HepG2 (cell line): ENCODE measurements around the gene MEF2B. TPM values are rescaled to one million over a fixed set of nuclear protein-coding genes. Genes with fewer than 3 reads are reported as not detected.

Experiments
- ATF3 ChIP-seq: sonication (generic); formaldehyde crosslinking; IDR thresholded peaks from 2 replicates; pipeline ENCODE4 v1.4.0; 2020; ENCODE audit warnings: missing genetic modification reagents
- CENPBD1 ChIP-seq: sonication (generic); formaldehyde crosslinking; IDR thresholded peaks from 2 replicates; pipeline ENCODE4 v1.8.0; 2022; ENCODE audit warnings: missing genetic modification reagents, low read depth, mild to moderate bottlenecking, borderline replicate concordance
- KMT2B ChIP-seq: IDR thresholded peaks from 2 replicates; pipeline ENCODE4 v1.6.1; 2016; ENCODE audit warnings: missing genetic modification reagents, missing compliant biosample characterization
- RARA ChIP-seq: IDR thresholded peaks from 2 replicates; pipeline ENCODE4 v1.6.1; 2016; ENCODE audit warnings: missing genetic modification reagents, missing compliant biosample characterization
- TARDBP ChIP-seq: sonication (generic); formaldehyde crosslinking; IDR thresholded peaks from 2 replicates; pipeline ENCODE4 v1.8.0; 2022; ENCODE audit warnings: mild to moderate bottlenecking, missing genetic modification reagents
- TERF1 ChIP-seq: sonication (generic); formaldehyde crosslinking; IDR thresholded peaks from 2 replicates; pipeline ENCODE4 v1.8.0; 2022; ENCODE audit warnings: mild to moderate bottlenecking, missing genetic modification reagents, moderate library complexity
- TFDP1 ChIP-seq: IDR thresholded peaks from 2 replicates; pipeline ENCODE4 v1.6.1; 2016; ENCODE audit warnings: missing compliant biosample characterization, missing genetic modification reagents, borderline replicate concordance
- ZBED4 ChIP-seq: sonication (generic); formaldehyde crosslinking; IDR thresholded peaks from 2 replicates; pipeline ENCODE4 v1.4.0; 2020; ENCODE audit warnings: missing genetic modification reagents, borderline replicate concordance
- ZNF263 ChIP-seq: sonication (generic); formaldehyde crosslinking; IDR thresholded peaks from 2 replicates; pipeline ENCODE4 v1.4.0; 2020; ENCODE audit warnings: missing genetic modification reagents
- ZNF687 ChIP-seq: sonication (generic); formaldehyde crosslinking; IDR thresholded peaks from 2 replicates; pipeline ENCODE4 v1.5.1; 2020; ENCODE audit warnings: mild to moderate bottlenecking, missing genetic modification reagents, moderate library complexity
- ZNF749 ChIP-seq: sonication (generic); formaldehyde crosslinking; IDR thresholded peaks from 2 replicates; pipeline ENCODE4 v1.8.0; 2022; ENCODE audit warnings: mild to moderate bottlenecking, missing genetic modification reagents, moderate library complexity, borderline replicate concordance
- ZNF883 ChIP-seq: sonication (generic); formaldehyde crosslinking; IDR thresholded peaks from 2 replicates; pipeline ENCODE4 v1.5.1; 2020; ENCODE audit warnings: mild to moderate bottlenecking, missing genetic modification reagents; ENCODE audit errors: not compliant biosample characterization
- polyA plus RNA-seq, 8 experiments: library from polyadenylated mRNA; depleted of rRNA in 3 of 8; stranded (reverse) in 7 of 8; unstranded in 1 of 8; fragments of >200 nt; fragmentation: Illumina TruSeq in 4 of 8; extraction: Trizol in 4 of 8; gene quantifications; 2 replicates each; pipeline versions ENCODE4 v1.2.1 to v1.2.3, GENCODE V29; 2011 to 2016; ENCODE audit warnings: low read depth in 4 of 8, missing spikeins in 1 of 8, mixed read lengths in 1 of 8; ENCODE audit not compliant: insufficient read depth in 1 of 8
- total RNA-seq, 5 experiments: library from RNA; depleted of rRNA; stranded (reverse); fragments of >200 nt; fragmentation: Illumina TruSeq; extraction: Trizol; gene quantifications; 2 replicates each; pipeline ENCODE4 v1.2.3, GENCODE V29; 2016; ENCODE audit warnings: low read depth in 1 of 5

The MEF2B gene
- total and polyA plus RNA-seq, 2 of the 13 experiments (the other 11 are each of a cell fraction or from before 2014, with no cell fraction given), result 1.2 to 1.7 TPM

GRCh38 chr19:19098703-19099632 lies 71.1 kb downstream of the MEF2B start (continued):
- TF ChIP-seq ZNF883 (CRISPR knock-in tag) (no peak), KMT2B (CRISPR knock-in tag) (0 out of 2 replicates have a peak, but pooled peaks have one; percentile 38), ZBED4 (peak; percentile 51; the same call in 1 of the 2 replicates), TARDBP (CRISPR knock-in tag) (peak; percentile 72; the same call in 1 of the 2 replicates), TERF1 (CRISPR knock-in tag) (no peak), ZNF687 (peak; percentile 79), RARA (CRISPR knock-in tag) (peak; percentile 86), ZNF749 (CRISPR knock-in tag) (no peak), TFDP1 (CRISPR knock-in tag) (peak; percentile 30; the same call in 1 of the 2 replicates), ATF3 (CRISPR knock-in tag) (no peak; the same call in 1 of the 2 replicates), ZNF263 (CRISPR knock-in tag) (peak; percentile 30; the same call in 1 of the 2 replicates), CENPBD1 (CRISPR knock-in tag) (no peak)
